Measurements from ENCODE around the gene IFNG.

- no peak for TF ChIP-seq POLR2A (IDR thresholded peaks at IDR 0.05; ENCODE audit: low read length)
- TF ChIP-seq GATA1 (IDR thresholded peaks at IDR 0.05; ENCODE audit: low read depth, low read length): no peak
Observed at GRCh38 chr12:68206446-68206845, 46.9 kb upstream of the IFNG start.

Data from erythroblast (primary cell).